Heart right ventricle (tissue), 16 donors: ENCODE measurements around the gene LONP2. TPM values are rescaled to one million over a fixed set of nuclear protein-coding genes. Genes with fewer than 3 reads are reported as not detected.

Source experiments
- ATAC-seq, 8 donors: fragments of 200-7000 bp; cut with Tn5 transposase; one replicate each; pipeline ENCODE4 v1.9.1; 2020; ENCODE audit warnings: mild to moderate bottlenecking in 8 of 8, moderate library complexity in 8 of 8, moderate number of reproducible peaks in 1 of 8
- DNase-seq, 2 donors: peaks; one replicate each; pipeline ENCODE4 v3.0.0-alpha.2; 2020
- H3K27ac ChIP-seq, 10 donors: fragments of 200-600 bp; sonication (generic) in 2 of 10; one replicate each; pipeline versions ENCODE4 v1.5.0 to v1.8.0; 2020 to 2022; ENCODE audit warnings: mild to moderate bottlenecking in 3 of 10
- H3K27me3 ChIP-seq, 7 donors: fragments of 200-600 bp; one replicate each; pipeline ENCODE4 v1.8.0; 2021 to 2022; ENCODE audit warnings: mild to moderate bottlenecking in 2 of 7
- H3K36me3 ChIP-seq, 9 donors: fragments of 200-600 bp; sonication (generic) in 1 of 9; one replicate each; pipeline versions ENCODE4 v1.5.0 to v1.8.0; 2020 to 2022; ENCODE audit warnings: mild to moderate bottlenecking in 2 of 9
- H3K4me1 ChIP-seq, 9 donors: fragments of 200-600 bp; sonication (generic) in 1 of 9; one replicate each; pipeline versions ENCODE4 v1.5.0 to v1.8.0; 2020 to 2022; ENCODE audit warnings: mild to moderate bottlenecking in 4 of 9
- H3K4me3 ChIP-seq, 10 donors: fragments of 200-600 bp; sonication (generic) in 2 of 10; one replicate each; pipeline versions ENCODE4 v1.5.0 to v1.8.0; 2020 to 2022; ENCODE audit warnings: mild to moderate bottlenecking in 7 of 10, moderate library complexity in 2 of 10
- H3K9me3 ChIP-seq, 11 donors: fragments of 200-600 bp in 10 of 11; sonication (generic) in 2 of 11; one replicate each; pipeline versions ENCODE4 v1.5.0 to v1.8.0; 2013 to 2022; ENCODE audit warnings: mild to moderate bottlenecking in 2 of 11, control low read depth in 1 of 11, moderate library complexity in 1 of 11
- WGBS, 2 donors: extraction: QIAGEN DNeasy Blood & Tissue Kit; methylation state at CpG; one replicate each; pipeline ENCODE4 v1.1.7; 2013; ENCODE audit warnings: inconsistent platforms in 1 of 2; 5-methylcytosine and 5-hydroxymethylcytosine counted together
- intact Hi-C, 10 donors: fragments of 100-400 bp; cut with DNase I; formaldehyde crosslinking; loops; one replicate each; pipeline versions ENCODE4 v1.11.1 to v1.14.2; 2022
- polyA plus RNA-seq, 2 donors: library from polyadenylated mRNA; stranded (reverse); fragments of 200-250 nt; gene quantifications; one replicate each; pipeline ENCODE4 v1.2.3, GENCODE V29; 2013
- total RNA-seq, 10 donors: library from RNA; stranded (reverse); fragmentation: NEBNext Ultra II Directional in 3 of 10; extraction: Animal tissue kit (Norgen Biotek cat#: 25700) in 3 of 10; gene quantifications; one replicate each; pipeline versions ENCODE4 v1.2.1 to v1.2.4, GENCODE V29; 2021 to 2023
- TF ChIP-seq, protein P1 (sequence below), 9 donors: fragments of 200-600 bp; sonication (generic) in 2 of 9; IDR thresholded peaks; one replicate each; pipeline versions ENCODE4 v1.5.0 to v1.8.0; 2021 to 2022; ENCODE audit warnings: antibody characterized with exemption in 9 of 9, mild to moderate bottlenecking in 5 of 9, moderate library complexity in 1 of 9
- donor health status: Arrhythmogenic right ventricular cardiomyopathy.
- donor health status: ischemic (EF 13 %, LVEDD 7.1; RV severe dilation, severe dysfunction).
- donor health status: healthy with polysubstance abuse.
- donor health status: DM: no; HTN: yes; CAD: no.
- donor health status: DM: no; HTN: no; CAD: no.
- donor health status: ischemic (EF 25% LVEDD 6.9; RV normal size, moderate dysfunction).
- donor health status: ischemic (EF 25% LVEDD 5.7; RV mildly dilated, moderate dysfunction).
- donor health status: healthy.
- donor health status: DM: yes; HTN: yes; CAD: no.
- donor health status: Ischemic cardiomyopathy.
- donor health status: ischemic (EF 35%, LVEDD 5.7; RV mildly dilated, moderate dysfunction).
- donor health status: nonischemic (EF 11% LVEDD 7.7; RV severe dilation, severe dysfunction).
- donor health status: DM: yes; HTN: yes; CAD: no.
- donor health status: PGD.
- donor health status: ischemic (EF 29% LVEDD 5.4; RV normal size, mild dysfunction).
- donor health status: nonischemic (EF 23%, LVEDD 6.1; RV moderate dilation, normal function).

LONP2 gene
- total and polyA plus RNA-seq, 12 donors = 16.5 to 86.6 (median 74.5) TPM

DNA sequence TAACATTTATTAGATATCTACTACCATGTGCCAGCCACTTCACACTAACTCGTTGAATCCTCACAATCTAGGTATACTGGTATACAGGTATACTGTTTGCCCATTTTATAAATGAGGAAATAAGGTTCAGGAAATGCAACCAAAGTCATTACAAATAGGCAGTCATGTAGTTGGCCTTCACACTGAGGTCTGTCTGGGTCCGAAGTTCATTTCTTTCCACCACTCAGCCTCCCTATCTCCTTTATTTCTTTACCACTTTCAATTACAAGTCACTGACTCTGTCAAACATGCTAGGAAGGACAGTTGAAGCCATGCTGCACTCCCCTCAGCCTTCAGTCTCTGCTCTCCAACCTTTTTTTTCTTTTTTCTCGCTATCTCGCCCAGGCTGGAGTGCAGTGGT lies 161.8 kb downstream of the LONP2 start:
- TF ChIP-seq, protein P1, sequence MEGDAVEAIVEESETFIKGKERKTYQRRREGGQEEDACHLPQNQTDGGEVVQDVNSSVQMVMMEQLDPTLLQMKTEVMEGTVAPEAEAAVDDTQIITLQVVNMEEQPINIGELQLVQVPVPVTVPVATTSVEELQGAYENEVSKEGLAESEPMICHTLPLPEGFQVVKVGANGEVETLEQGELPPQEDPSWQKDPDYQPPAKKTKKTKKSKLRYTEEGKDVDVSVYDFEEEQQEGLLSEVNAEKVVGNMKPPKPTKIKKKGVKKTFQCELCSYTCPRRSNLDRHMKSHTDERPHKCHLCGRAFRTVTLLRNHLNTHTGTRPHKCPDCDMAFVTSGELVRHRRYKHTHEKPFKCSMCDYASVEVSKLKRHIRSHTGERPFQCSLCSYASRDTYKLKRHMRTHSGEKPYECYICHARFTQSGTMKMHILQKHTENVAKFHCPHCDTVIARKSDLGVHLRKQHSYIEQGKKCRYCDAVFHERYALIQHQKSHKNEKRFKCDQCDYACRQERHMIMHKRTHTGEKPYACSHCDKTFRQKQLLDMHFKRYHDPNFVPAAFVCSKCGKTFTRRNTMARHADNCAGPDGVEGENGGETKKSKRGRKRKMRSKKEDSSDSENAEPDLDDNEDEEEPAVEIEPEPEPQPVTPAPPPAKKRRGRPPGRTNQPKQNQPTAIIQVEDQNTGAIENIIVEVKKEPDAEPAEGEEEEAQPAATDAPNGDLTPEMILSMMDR (IDR thresholded peaks at IDR 0.05) = no peak
- Histone ChIP-seq H3K27me3 (no peaks in the 10 kb centered on the region), H3K27ac (no peak overlapping the region), H3K4me1 (peaks cover 0 to 22% (median 0%) of the 10 kb centered on the region in 9 donors), H3K4me3 (no peak overlapping the region), H3K36me3 (no peaks in the 10 kb centered on the region), H3K9me3 (no peaks in the 10 kb centered on the region)
- no peak for ATAC-seq
- intact Hi-C loops = no loop called here
- DNase-seq = no peak
- 90 to 92% methylated on average over 4 of the region's 4 CpGs for WGBS, 2 donors

Other genes starting within 250 kb of the LONP2 start
- gene ABCC12, start 88.3 kb upstream of the LONP2 start, total RNA-seq = under 1 TPM in 2 of 10 donors, not detected in 8; 0.07 to 0.20 TPM
- under 1 TPM in 1 of 2 donors, not detected in 1; 0.01 TPM for gene ABCC12, start 88.3 kb upstream of the LONP2 start, polyA plus RNA-seq
- under 1 TPM in 6 of 10 donors, not detected in 4; 0.17 to 0.61 (median 0.26) TPM for gene ABCC11, start 3.2 kb downstream of the LONP2 start, total RNA-seq
- gene ABCC11, start 3.2 kb downstream of the LONP2 start, polyA plus RNA-seq = under 1 TPM in 1 of 2 donors, not detected in 1; 0.01 TPM
- 10 to 100 TPM; 12.2 to 17.2 (median 14.5) TPM for gene SIAH1, start 141.1 kb downstream of the LONP2 start, total RNA-seq
- 10 to 100 TPM; 10.1 to 11.1 TPM for gene SIAH1, start 141.1 kb downstream of the LONP2 start, polyA plus RNA-seq